ENCODE data around the gene SF3B1. TPM values are rescaled to one million over a fixed set of nuclear protein-coding genes. Genes with fewer than 3 reads are reported as not detected.
"Not testable (repeated sequence)": the region's sequence is repeated elsewhere in the genome, so short reads cannot be mapped to it uniquely, and the experiment has no call there.

Gene SF3B1
- polyA plus RNA-seq, 1 donor (not counting 4 experiments of a cell fraction or from before 2014, with no cell fraction given): 322 TPM

DNA sequence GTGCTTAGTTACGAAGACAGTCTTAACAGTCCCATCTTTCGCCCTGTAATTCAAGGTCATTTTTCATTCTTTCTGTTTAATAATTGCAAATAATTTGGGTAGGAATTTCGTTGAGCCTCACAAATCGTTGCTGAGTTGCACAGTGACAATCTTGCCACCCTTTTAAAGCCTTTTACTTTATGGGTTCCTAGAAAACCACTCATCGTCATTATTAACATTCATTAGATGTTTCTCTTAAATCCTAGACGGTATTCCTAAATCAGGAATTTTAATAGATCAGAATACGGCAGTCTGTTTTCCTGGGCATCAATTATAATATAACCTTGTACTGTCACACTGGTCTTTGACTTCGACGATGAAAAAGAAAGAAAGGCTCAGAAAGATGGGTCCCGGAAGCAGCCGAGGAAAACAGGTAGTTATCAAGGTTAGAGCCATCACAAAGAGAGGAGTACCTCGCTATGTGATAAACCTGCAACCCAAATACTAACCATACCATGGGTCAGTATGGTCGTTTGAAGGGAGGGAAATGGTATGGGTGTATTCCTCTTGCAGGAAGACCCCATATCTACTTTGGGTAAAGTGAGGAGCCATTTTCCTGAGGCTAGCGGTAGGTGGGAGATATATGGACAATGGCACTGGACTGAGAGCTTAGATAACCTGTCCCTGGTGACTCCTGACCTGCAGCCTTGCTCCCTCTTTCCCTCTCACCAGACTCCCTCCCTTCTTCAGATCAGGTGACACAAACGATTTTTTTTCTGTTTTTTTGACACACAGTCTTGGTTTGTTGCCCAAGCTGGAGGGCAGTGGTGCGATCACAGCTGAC is 981 bp upstream of the SF3B1 start:
- peak overlapping the region; percentile 95 for H3K27ac ChIP-seq (ENCODE audit: control insufficient read depth, insufficient read depth, low read length)
- H3K36me3 ChIP-seq (ENCODE audit: control insufficient read depth in 2 of 2, extremely low read depth in 1 of 2, insufficient read depth in 2 of 2, low read length in 2 of 2): no peaks in the 10 kb centered on the region
- no peaks in the 10 kb centered on the region for H3K9me3 ChIP-seq (ENCODE audit: control insufficient read depth, low read depth, low read length)
- H3K4me3 ChIP-seq (ENCODE audit: control insufficient read depth in 2 of 3, extremely low read depth in 1 of 3, insufficient read depth in 2 of 3, low read depth in 1 of 3, low read length in 3 of 3): peak overlapping the region; percentile 81 to 97 (median 91)
- H3K9me1 ChIP-seq (ENCODE audit: control insufficient read depth, extremely low read depth, insufficient read depth, low read length): no peaks in the 10 kb centered on the region
- peak overlapping the region; percentile 93 for H2AFZ ChIP-seq (ENCODE audit: control insufficient read depth, low read length)
- H4K20me1 ChIP-seq (ENCODE audit: control insufficient read depth, extremely low read depth, insufficient read depth, low read length): peaks cover 12% of the 10 kb centered on the region
- H3K4me1 ChIP-seq (ENCODE audit: control insufficient read depth, extremely low read depth, insufficient read depth, low read length): peaks cover 20% of the 10 kb centered on the region
- peak overlapping the region; percentile 95 for H3K9ac ChIP-seq (ENCODE audit: control insufficient read depth, extremely low read depth, insufficient read depth, low read length)
- TF ChIP-seq, protein P1, sequence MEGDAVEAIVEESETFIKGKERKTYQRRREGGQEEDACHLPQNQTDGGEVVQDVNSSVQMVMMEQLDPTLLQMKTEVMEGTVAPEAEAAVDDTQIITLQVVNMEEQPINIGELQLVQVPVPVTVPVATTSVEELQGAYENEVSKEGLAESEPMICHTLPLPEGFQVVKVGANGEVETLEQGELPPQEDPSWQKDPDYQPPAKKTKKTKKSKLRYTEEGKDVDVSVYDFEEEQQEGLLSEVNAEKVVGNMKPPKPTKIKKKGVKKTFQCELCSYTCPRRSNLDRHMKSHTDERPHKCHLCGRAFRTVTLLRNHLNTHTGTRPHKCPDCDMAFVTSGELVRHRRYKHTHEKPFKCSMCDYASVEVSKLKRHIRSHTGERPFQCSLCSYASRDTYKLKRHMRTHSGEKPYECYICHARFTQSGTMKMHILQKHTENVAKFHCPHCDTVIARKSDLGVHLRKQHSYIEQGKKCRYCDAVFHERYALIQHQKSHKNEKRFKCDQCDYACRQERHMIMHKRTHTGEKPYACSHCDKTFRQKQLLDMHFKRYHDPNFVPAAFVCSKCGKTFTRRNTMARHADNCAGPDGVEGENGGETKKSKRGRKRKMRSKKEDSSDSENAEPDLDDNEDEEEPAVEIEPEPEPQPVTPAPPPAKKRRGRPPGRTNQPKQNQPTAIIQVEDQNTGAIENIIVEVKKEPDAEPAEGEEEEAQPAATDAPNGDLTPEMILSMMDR (optimal IDR thresholded peaks at IDR 0.05 in 1 of 3, IDR thresholded peaks at IDR 0.05 in 1 of 3, conservative IDR thresholded peaks at IDR 0.05 in 1 of 3; ENCODE audit: extremely low read depth in 1 of 3, insufficient read depth in 2 of 3, low read length in 3 of 3): no peak
- no peak for TF ChIP-seq EZH2 (IDR thresholded peaks at IDR 0.05; ENCODE audit: low read length)
- DNase-seq (ENCODE audit: low read depth, low spot score) (no peak), FAIRE-seq (no peak)
- dilution Hi-C loops (cut with MboI; ENCODE audit: extremely low pct_ligation_motif_present, low sequenced_read_pairs): no loop called here
- H3K27me3 ChIP-seq (ENCODE audit: control insufficient read depth, extremely low read depth, insufficient read depth, low read length): no peaks in the 10 kb centered on the region
- H3K4me2 ChIP-seq (ENCODE audit: control insufficient read depth, extremely low read depth, insufficient read depth, low read depth, low read length): peak overlapping the region; percentile 83
- H3K79me2 ChIP-seq (ENCODE audit: control insufficient read depth, insufficient read depth, low read length): peaks cover 43% of the 10 kb centered on the region

DNA sequence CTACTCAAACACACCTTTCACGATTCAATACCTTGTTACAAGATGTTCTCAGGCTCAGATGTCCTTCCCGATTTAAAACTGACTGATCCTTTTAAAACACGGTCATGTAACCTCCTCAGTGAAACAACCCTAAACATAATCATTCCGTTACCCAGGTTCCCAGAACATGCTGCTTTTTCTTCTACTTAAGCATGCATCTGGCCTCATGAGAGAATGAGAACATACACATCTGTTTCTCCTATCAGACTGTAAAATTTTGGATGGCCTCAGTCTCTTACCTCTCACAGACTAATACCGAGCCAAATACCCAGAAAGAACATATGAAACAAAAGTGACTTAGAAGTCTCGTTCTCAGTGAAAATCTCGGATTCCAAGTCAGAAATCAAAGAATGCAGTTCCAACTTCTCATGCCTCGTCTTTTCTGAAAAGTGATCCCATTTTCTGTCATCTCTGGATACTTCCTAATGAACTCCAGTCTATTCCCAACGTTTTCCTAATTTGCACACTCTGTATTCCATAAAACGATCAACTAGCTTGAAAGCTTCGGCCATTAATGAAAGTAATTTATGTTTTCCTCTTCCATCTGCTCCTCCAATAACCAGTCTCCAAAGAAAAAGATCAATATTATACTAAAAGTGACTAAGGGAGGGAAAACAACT is 919 bp downstream of the SF3B1 start:
- H3K9me1 ChIP-seq (ENCODE audit: control insufficient read depth, extremely low read depth, insufficient read depth, low read length): no peaks in the 10 kb centered on the region
- H3K27ac ChIP-seq (ENCODE audit: control insufficient read depth, insufficient read depth, low read length): peak overlapping the region; percentile 95
- no peak for FAIRE-seq
- H4K20me1 ChIP-seq (ENCODE audit: control insufficient read depth, extremely low read depth, insufficient read depth, low read length): peaks cover 21% of the 10 kb centered on the region
- dilution Hi-C loops (cut with MboI; ENCODE audit: extremely low pct_ligation_motif_present, low sequenced_read_pairs): no loop called here
- H2AFZ ChIP-seq (ENCODE audit: control insufficient read depth, low read length): peak overlapping the region; percentile 92
- H3K9me3 ChIP-seq (ENCODE audit: control insufficient read depth, low read depth, low read length): no peaks in the 10 kb centered on the region
- H3K79me2 ChIP-seq (ENCODE audit: control insufficient read depth, insufficient read depth, low read length): peaks cover 62% of the 10 kb centered on the region
- H3K4me3 ChIP-seq (ENCODE audit: control insufficient read depth in 2 of 3, extremely low read depth in 1 of 3, insufficient read depth in 2 of 3, low read depth in 1 of 3, low read length in 3 of 3): peak overlapping the region; percentile 81 to 97 (median 91)
- peaks cover 20% of the 10 kb centered on the region for H3K4me1 ChIP-seq (ENCODE audit: control insufficient read depth, extremely low read depth, insufficient read depth, low read length)
- H3K4me2 ChIP-seq (ENCODE audit: control insufficient read depth, extremely low read depth, insufficient read depth, low read depth, low read length): peak overlapping the region; percentile 86
- no peak for DNase-seq (ENCODE audit: low read depth, low spot score)
- TF ChIP-seq EZH2 (IDR thresholded peaks at IDR 0.05; ENCODE audit: low read length): no peak
- TF ChIP-seq, protein P1 (optimal IDR thresholded peaks at IDR 0.05 in 1 of 3, IDR thresholded peaks at IDR 0.05 in 1 of 3, conservative IDR thresholded peaks at IDR 0.05 in 1 of 3; ENCODE audit: extremely low read depth in 1 of 3, insufficient read depth in 2 of 3, low read length in 3 of 3): no peak
- H3K9ac ChIP-seq (ENCODE audit: control insufficient read depth, extremely low read depth, insufficient read depth, low read length): peak overlapping the region; percentile 95
- peaks cover 1 to 5% of the 10 kb centered on the region in 2 experiments for H3K36me3 ChIP-seq (ENCODE audit: control insufficient read depth in 2 of 2, extremely low read depth in 1 of 2, insufficient read depth in 2 of 2, low read length in 2 of 2)
- H3K27me3 ChIP-seq (ENCODE audit: control insufficient read depth, extremely low read depth, insufficient read depth, low read length): no peaks in the 10 kb centered on the region

DNA sequence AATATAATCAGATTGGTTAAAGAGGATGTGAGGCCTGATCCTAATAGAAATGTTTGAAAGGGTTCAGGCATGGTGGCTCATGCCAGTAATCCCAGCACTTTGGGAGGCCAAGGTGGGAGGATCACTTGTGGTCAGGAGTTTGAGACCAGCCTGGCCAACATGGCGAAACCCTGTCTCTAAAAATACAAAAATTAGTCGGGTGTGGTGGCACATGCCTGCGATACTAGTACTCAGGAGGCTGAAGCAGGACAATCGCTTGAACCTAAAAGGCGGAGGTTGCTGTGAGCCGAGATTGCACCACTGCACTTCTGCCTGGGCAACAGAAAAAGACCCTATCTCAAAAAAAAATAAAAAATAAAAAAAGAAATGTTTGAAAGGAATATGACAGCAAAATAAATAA is 2.3 kb downstream of the SF3B1 start:
- H3K27me3 ChIP-seq (ENCODE audit: control insufficient read depth, extremely low read depth, insufficient read depth, low read length); H3K9me1 ChIP-seq (ENCODE audit: control insufficient read depth, extremely low read depth, insufficient read depth, low read length); H3K36me3 ChIP-seq (ENCODE audit: control insufficient read depth in 2 of 2, extremely low read depth in 1 of 2, insufficient read depth in 2 of 2, low read length in 2 of 2); H3K9ac ChIP-seq (ENCODE audit: control insufficient read depth, extremely low read depth, insufficient read depth, low read length); H3K9me3 ChIP-seq (ENCODE audit: control insufficient read depth, low read depth, low read length); H2AFZ ChIP-seq (ENCODE audit: control insufficient read depth, low read length); dilution Hi-C loops (cut with MboI; ENCODE audit: extremely low pct_ligation_motif_present, low sequenced_read_pairs); FAIRE-seq; DNase-seq (ENCODE audit: low read depth, low spot score); H3K27ac ChIP-seq (ENCODE audit: control insufficient read depth, insufficient read depth, low read length): not testable (repeated sequence)
- Histone ChIP-seq H3K79me2 (ENCODE audit: control insufficient read depth, insufficient read depth, low read length) (peaks cover 76% of the 10 kb centered on the region), H3K4me2 (ENCODE audit: control insufficient read depth, extremely low read depth, insufficient read depth, low read depth, low read length) (peak overlapping the region; percentile 86), H4K20me1 (ENCODE audit: control insufficient read depth, extremely low read depth, insufficient read depth, low read length) (peaks cover 24% of the 10 kb centered on the region), H3K4me1 (ENCODE audit: control insufficient read depth, extremely low read depth, insufficient read depth, low read length) (peaks cover 20% of the 10 kb centered on the region), H3K4me3 (ENCODE audit: control insufficient read depth in 2 of 3, extremely low read depth in 1 of 3, insufficient read depth in 2 of 3, low read depth in 1 of 3, low read length in 3 of 3) (peak overlapping the region in 2 of 3 experiments; percentile 91 to 97)
